Endometrial microvascular endothelial cells (primary cell): ENCODE data around the gene CFAP20. TPM values are rescaled to one million over a fixed set of nuclear protein-coding genes. Genes with fewer than 3 reads are reported as not detected.

ENCODE experiments used
- in situ Hi-C: cut with HindIII; loops from 2 replicates; pipeline ENCODE4 v1.10.0; 2017; ENCODE audit warnings: low sequenced_read_pairs, low pct_unique_long_range_greater_than_20kb; ENCODE audit errors: inconsistent ontology term
- total RNA-seq: library from RNA; depleted of rRNA; stranded (reverse); fragments of >200 nt; gene quantifications from one replicate; pipeline ENCODE4 v1.2.3, GENCODE V29; 2015; ENCODE audit errors: inconsistent ontology term

The CFAP20 gene
- total RNA-seq, 1 donor from 2014 or later, result 94.6 TPM

GRCh38 chr16:58105631-58106030 lies 23.6 kb downstream of the CFAP20 start:
- in situ Hi-C loops, result no loop called here

GRCh38 chr16:58102665-58103392 lies 26.4 kb downstream of the CFAP20 start:
- in situ Hi-C loops, result no loop called here

- in situ Hi-C loops, result loop anchor here (10.0 kb wide), 1 partner anchor 75 kb away; the partner anchor contains the start of gene MMP15
Measured at GRCh38 chr16:58099956-58100300, 29.3 kb downstream of the CFAP20 start.

GRCh38 chr16:58099097-58099955 lies 29.9 kb downstream of the CFAP20 start:
- in situ Hi-C loops, result loop anchor here (10.0 kb wide), 1 partner anchor 75 kb away; the partner anchor contains the start of gene MMP15

GRCh38 chr16:58098207-58099096 lies 30.7 kb downstream of the CFAP20 start:
- in situ Hi-C loops, result loop anchor here (10.0 kb wide), 1 partner anchor 74 kb away; the partner anchor contains the start of gene MMP15

- in situ Hi-C loops, result loop anchor here (10.0 kb wide), 1 partner anchor 71 kb away; the partner anchor contains the start of gene MMP15
Measured at GRCh38 chr16:58096249-58096648, 32.9 kb downstream of the CFAP20 start.

- in situ Hi-C loops, result loop anchor here (10.0 kb wide), 1 partner anchor 71 kb away; the partner anchor contains the start of gene MMP15
Measured at GRCh38 chr16:58095575-58095960, 33.6 kb downstream of the CFAP20 start.

GRCh38 chr16:58094791-58095574 lies 34.2 kb downstream of the CFAP20 start:
- in situ Hi-C loops, result loop anchor here (10.0 kb wide), 1 partner anchor 70 kb away; the partner anchor contains the start of gene MMP15

GRCh38 chr16:58094026-58094425 lies 35.2 kb downstream of the CFAP20 start:
- in situ Hi-C loops, result loop anchor here (10.0 kb wide), 1 partner anchor 69 kb away; the partner anchor contains the start of gene MMP15

GRCh38 chr16:58090396-58090795 lies 38.8 kb downstream of the CFAP20 start:
- in situ Hi-C loops, result loop anchor here (10.0 kb wide), 1 partner anchor 66 kb away; the partner anchor contains the start of gene MMP15

- in situ Hi-C loops, result no loop called here
Measured at GRCh38 chr16:58088091-58088490, 41.1 kb downstream of the CFAP20 start.

- in situ Hi-C loops, result no loop called here
Measured at GRCh38 chr16:58087209-58087913, 41.8 kb downstream of the CFAP20 start.

GRCh38 chr16:58086381-58087208 lies 42.6 kb downstream of the CFAP20 start:
- in situ Hi-C loops, result no loop called here

- in situ Hi-C loops, result no loop called here
Measured at GRCh38 chr16:58085584-58086251, 43.5 kb downstream of the CFAP20 start.

GRCh38 chr16:58085171-58085570 lies 44.0 kb downstream of the CFAP20 start:
- in situ Hi-C loops, result no loop called here

- in situ Hi-C loops, result no loop called here
Measured at GRCh38 chr16:58084635-58085034, 44.5 kb downstream of the CFAP20 start.
